CD4-positive, alpha-beta T cell treated with Interleukin-17A for 1 hour (primary cell): ENCODE measurements around the gene AP1S1.
"Not testable (repeated sequence)": the region's sequence is repeated elsewhere in the genome, so short reads cannot be mapped to it uniquely, and the experiment has no call there.

Source experiments
- DNase-seq: peaks from one replicate; pipeline ENCODE4 v3.0.0-alpha.2; 2020

The AP1S1 gene

DNA sequence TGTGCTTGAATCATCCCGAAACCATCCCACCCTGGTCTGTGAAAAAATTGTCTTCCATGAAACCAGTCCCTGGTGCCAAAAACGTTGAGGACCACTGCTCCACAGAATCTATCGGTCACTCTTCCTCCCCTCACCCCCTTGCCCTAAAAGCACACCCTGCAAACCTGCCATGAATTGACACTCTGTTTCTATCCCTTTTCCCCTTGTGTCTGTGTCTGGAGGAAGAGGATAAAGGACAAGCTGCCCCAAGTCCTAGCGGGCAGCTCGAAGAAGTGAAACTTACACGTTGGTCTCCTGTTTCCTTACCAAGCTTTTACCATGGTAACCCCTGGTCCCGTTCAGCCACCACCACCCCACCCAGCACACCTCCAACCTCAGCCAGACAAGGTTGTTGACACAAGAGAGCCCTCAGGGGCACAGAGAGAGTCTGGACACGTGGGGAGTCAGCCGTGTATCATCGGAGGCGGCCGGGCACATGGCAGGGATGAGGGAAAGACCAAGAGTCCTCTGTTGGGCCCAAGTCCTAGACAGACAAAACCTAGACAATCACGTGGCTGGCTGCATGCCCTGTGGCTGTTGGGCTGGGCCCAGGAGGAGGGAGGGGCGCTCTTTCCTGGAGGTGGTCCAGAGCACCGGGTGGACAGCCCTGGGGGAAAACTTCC is 28.2 kb upstream of the AP1S1 start:
- peak; percentile 22 for DNase-seq

DNA sequence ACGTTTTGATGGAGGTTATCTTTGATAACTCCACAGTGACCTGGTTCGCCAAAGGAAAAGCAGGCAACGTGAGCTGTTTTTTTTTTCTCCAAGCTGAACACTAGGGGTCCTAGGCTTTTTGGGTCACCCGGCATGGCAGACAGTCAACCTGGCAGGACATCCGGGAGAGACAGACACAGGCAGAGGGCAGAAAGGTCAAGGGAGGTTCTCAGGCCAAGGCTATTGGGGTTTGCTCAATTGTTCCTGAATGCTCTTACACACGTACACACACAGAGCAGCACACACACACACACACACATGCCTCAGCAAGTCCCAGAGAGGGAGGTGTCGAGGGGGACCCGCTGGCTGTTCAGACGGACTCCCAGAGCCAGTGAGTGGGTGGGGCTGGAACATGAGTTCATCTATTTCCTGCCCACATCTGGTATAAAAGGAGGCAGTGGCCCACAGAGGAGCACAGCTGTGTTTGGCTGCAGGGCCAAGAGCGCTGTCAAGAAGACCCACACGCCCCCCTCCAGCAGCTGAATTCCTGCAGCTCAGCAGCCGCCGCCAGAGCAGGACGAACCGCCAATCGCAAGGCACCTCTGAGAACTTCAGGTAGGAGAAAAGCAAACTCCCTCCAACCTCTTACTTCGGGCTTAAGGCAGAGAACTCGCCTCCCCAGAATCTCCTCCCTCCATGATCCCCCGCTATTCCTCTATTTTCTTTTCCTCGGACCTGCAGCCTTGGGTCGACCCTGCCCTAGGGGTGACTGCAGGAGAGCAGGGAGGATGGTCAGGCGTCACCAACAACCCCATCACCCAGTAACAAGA is 27.4 kb upstream of the AP1S1 start, which contains the start of gene SERPINE1:
Gene SERPINE1 (plus strand): TSS at position 454 of the 809 bp plus-strand sequence. CDS start 1,290 bp downstream, outside the sequence.
- DNase-seq, result peak; percentile 64

DNA sequence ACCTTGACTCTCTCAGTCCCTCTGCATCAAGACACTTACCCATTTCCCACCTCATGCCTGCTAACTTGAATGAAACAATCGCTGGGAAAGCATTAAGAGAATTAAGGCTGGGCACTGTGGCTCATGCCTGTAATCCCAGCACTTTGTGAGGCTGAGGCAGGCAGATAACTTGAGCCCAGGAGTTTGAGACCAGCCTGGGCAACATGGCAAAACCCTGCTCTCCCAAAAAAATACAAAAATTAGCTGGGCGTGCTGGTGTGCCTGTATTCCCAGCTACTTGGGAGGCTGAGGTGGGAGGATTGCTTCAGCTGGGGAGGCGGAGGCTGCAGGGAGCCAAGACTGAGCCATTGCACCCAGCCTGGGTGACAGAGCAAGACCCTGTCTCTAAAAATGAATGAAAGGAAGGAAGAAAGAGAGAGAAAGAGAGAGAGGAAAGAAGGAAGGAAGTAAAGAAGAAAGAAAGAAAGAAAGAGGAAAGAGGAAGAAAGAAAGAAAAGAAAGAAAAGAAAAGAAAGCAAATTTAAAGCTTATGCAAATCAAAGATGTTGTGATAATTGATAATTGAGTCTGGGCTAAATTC is 26.7 kb upstream of the AP1S1 start:
- no peak for DNase-seq

DNA sequence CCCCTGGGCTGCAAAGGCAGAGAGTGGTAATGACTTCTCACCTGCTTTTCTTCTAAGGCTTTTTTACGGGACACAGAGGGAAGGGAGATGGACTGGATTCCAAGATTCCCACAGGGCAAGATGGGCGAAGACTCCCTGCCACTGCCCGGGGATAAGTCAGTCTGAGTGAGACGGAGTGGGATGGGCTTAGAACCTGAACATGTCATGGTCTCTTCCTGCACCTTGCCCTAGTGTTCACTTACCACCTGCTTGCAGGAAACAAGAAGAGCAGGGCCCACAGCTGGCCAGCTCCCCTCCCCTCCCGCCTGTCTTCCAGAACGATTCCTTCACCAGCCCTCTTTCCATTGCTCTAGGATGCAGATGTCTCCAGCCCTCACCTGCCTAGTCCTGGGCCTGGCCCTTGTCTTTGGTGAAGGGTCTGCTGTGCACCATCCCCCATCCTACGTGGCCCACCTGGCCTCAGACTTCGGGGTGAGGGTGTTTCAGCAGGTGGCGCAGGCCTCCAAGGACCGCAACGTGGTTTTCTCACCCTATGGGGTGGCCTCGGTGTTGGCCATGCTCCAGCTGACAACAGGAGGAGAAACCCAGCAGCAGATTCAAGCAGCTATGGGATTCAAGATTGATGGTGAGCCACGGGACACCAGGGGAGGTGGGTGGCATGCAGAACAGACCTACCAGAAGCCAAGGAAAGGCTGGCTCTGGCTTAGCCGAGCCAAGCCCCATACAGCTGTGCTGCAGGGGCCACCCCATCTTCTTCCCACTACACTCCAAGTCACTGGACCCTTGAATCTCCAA is 26.0 kb upstream of the AP1S1 start:
- DNase-seq, result no peak

GRCh38 chr7:101129603-101130117 is 24.6 kb upstream of the AP1S1 start:
- DNase-seq, result no peak

- DNase-seq, result not testable (repeated sequence)
Observed at GRCh38 chr7:101132626-101133600, 21.4 kb upstream of the AP1S1 start.

- no peak for DNase-seq
Observed at GRCh38 chr7:101133621-101134398, 20.5 kb upstream of the AP1S1 start.

- no peak for DNase-seq
Observed at GRCh38 chr7:101134399-101134980, 19.8 kb upstream of the AP1S1 start.

DNA sequence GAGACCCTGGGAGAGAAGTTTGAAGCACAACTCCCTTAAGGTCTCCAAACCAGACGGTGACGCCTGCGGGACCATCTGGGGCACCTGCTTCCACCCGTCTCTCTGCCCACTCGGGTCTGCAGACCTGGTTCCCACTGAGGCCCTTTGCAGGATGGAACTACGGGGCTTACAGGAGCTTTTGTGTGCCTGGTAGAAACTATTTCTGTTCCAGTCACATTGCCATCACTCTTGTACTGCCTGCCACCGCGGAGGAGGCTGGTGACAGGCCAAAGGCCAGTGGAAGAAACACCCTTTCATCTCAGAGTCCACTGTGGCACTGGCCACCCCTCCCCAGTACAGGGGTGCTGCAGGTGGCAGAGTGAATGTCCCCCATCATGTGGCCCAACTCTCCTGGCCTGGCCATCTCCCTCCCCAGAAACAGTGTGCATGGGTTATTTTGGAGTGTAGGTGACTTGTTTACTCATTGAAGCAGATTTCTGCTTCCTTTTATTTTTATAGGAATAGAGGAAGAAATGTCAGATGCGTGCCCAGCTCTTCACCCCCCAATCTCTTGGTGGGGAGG is 16.5 kb upstream of the AP1S1 start:
- DNase-seq, result no peak

- peak; percentile 85 for DNase-seq
Observed at GRCh38 chr7:101138213-101138870, 15.9 kb upstream of the AP1S1 start.

DNA sequence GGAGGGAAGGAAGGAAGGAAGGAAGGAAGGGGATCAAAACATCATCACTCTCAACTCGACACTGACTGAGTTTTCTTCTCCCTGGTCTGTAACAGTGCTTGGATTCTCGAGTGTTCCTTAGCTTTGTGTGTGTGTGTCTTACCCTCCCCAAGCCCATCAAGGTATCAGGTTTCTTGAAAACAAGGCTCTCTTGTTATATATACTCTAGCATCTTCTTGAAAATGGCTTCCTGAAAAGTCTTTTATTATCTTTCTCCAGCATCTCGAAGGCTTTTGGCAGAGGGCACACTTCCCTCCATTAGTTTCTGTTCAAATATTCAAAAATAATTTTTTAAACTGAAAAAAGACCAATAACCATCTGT is 14.0 kb upstream of the AP1S1 start:
- no peak for DNase-seq

GRCh38 chr7:101140746-101141382 is 13.4 kb upstream of the AP1S1 start:
- DNase-seq, result no peak

- no peak for DNase-seq
Observed at GRCh38 chr7:101151908-101152651, 2.2 kb upstream of the AP1S1 start.

GRCh38 chr7:101154693-101155102 is 422 bp downstream of the AP1S1 start:
- DNase-seq, result no peak

- DNase-seq, result no peak
Observed at GRCh38 chr7:101155303-101155702, 1.0 kb downstream of the AP1S1 start.

- DNase-seq, result no peak
Observed at GRCh38 chr7:101156277-101156676, 2.0 kb downstream of the AP1S1 start.

DNA sequence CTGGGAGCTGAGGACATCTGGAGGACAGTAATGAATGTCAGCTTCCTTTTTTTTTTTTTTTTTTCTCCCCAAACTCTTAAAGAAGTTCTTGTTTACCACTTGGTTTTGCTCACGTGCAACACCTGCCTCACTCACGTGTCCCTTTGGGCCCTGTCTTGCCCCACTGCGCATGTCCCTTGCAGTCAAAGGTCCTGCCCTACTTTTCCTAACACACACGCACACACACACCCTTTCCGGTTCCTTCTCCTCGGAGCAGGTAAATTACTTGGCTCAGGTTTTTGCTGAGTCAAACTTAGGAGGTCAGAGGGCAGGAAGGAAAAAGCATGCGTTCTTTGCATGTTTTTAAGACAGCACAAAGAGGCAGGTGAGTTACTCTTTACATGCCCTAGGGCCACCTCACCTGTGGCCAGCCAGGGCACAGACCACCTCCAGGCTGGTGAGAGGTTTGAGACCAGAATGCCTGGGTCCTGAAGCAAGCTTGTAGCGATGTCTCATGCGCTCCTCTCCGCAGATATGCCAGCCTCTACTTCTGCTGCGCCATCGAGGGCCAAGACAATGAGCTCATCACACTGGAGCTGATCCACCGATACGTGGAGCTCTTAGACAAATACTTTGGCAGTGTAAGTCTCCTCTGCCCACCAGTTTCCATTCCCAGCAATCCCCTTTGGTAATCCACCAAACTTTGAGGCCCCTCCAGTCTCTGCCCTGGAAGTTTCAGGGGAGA is 2.8 kb downstream of the AP1S1 start:
- DNase-seq, result no peak
